ENCODE data around the gene TEX10.
"Not testable (repeated sequence)": the region's sequence is repeated elsewhere in the genome, so short reads cannot be mapped to it uniquely, and the experiment has no call there.

The TEX10 gene

DNA sequence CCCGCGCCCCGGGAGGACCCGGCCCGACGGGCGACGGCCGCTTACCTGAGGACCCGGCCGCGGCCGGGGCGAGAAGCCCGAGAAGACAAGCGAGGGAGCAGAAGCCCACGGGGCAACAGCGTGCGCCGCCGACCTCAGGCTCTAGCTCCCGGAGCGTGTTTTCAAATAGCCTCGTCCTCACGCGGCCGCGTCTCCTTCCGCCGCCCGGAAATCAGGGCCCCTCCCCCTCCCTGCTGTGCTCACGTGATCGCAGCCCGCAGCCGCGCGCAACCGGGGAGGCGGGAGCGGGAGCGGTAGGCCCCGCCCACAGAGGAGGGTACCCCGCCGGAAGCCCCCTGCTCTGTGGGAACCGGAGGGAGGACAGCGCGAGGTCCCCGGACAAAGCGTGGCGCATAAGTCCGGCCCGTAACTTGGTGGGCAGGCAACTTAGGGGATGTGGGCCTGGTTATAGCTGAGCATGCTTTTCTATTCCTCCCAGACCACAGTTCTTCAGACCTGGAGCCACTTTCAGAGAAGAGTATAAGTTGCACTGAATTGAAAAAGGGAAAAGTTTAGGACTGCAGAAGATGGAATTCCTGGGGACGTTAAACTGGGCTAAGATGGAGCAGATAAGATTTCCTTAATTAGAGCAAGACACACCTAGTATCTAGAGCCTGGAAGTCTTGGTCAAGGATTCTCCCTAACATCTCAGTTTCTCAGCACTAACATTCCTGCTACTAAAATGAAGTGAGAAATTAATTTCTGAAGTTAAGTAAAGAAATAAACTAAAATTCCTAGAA is at the start of gene TEX10:
TEX10 (minus strand) TSS at position 216 of the 779 bp plus-strand sequence. CDS start 3,579 bp downstream, outside the sequence.
- in situ Hi-C loops (cut with HindIII; ENCODE audit: low sequenced_read_pairs), result no loop called here
- peak; percentile 45 for DNase-seq (ENCODE audit: low read depth)
- TF ChIP-seq, protein P1, sequence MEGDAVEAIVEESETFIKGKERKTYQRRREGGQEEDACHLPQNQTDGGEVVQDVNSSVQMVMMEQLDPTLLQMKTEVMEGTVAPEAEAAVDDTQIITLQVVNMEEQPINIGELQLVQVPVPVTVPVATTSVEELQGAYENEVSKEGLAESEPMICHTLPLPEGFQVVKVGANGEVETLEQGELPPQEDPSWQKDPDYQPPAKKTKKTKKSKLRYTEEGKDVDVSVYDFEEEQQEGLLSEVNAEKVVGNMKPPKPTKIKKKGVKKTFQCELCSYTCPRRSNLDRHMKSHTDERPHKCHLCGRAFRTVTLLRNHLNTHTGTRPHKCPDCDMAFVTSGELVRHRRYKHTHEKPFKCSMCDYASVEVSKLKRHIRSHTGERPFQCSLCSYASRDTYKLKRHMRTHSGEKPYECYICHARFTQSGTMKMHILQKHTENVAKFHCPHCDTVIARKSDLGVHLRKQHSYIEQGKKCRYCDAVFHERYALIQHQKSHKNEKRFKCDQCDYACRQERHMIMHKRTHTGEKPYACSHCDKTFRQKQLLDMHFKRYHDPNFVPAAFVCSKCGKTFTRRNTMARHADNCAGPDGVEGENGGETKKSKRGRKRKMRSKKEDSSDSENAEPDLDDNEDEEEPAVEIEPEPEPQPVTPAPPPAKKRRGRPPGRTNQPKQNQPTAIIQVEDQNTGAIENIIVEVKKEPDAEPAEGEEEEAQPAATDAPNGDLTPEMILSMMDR (IDR thresholded peaks at IDR 0.05; ENCODE audit: low read depth, low read length, missing control alignments), result no peak
- H3K4me3 ChIP-seq (ENCODE audit: low read depth, low read length), result peak within 1 kb of the TSS; percentile 84

DNA sequence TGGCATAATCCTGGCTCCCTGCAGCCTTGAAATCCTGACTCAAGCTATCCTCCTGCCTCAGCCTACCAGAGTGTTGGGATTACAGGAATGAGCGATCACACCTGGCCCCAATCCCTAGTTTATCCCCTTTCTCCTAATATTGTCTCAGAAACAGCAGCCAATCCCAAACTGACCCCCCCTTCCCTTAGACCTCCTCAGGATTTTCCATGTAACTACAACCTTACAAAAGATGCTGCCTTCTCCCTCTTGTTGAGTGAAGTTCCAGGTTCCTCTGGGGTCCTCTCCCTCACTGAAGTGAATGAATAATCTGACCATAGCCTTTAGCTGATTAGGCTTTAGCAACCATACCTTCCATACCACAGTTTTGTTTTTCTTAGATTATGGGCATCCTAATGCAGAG is 48.3 kb upstream of the TEX10 start:
- no peak for DNase-seq (ENCODE audit: low read depth)
- H3K4me3 ChIP-seq (ENCODE audit: low read depth, low read length), result no peak overlapping the region
- in situ Hi-C loops (cut with HindIII; ENCODE audit: low sequenced_read_pairs), result no loop called here
- TF ChIP-seq, protein P1 (IDR thresholded peaks at IDR 0.05; ENCODE audit: low read depth, low read length, missing control alignments), result no peak

DNA sequence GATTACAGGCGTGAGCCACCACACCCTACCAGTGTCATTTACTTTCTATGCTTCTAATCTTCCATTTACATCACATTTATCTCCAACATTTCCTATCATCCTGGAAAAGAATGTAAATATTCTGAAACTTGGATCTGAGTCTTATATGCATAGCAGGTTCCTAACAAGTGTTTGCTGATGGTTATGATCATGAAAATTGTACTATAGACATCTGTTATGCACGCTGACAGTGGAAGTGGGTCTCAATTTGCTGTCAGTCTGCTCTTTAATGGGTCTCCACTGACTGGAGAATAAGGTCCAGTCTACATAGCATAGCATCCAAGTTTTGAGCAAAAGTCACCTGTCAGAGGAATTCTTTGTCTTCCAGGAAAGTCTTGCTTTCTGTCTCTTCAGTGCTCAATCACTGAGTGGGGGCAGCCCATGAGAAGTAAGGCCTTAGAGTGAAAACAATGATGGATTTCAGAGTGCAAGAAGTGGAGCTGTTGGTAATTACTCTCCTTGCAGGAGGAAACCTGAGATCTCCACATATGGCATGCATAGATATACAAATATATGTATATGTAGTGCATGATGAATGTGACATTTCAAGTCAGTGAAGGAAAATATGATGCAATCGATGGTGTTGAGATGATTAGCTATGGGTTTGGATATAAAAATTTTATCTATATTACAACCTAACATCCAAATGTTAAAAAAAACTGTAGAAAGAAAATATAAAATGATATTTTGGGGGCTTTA is 45.0 kb upstream of the TEX10 start:
- DNase-seq (ENCODE audit: low read depth), result no peak
- no peak overlapping the region for H3K4me3 ChIP-seq (ENCODE audit: low read depth, low read length)
- in situ Hi-C loops (cut with HindIII; ENCODE audit: low sequenced_read_pairs), result no loop called here
- TF ChIP-seq, protein P1 (IDR thresholded peaks at IDR 0.05; ENCODE audit: low read depth, low read length, missing control alignments), result no peak

DNA sequence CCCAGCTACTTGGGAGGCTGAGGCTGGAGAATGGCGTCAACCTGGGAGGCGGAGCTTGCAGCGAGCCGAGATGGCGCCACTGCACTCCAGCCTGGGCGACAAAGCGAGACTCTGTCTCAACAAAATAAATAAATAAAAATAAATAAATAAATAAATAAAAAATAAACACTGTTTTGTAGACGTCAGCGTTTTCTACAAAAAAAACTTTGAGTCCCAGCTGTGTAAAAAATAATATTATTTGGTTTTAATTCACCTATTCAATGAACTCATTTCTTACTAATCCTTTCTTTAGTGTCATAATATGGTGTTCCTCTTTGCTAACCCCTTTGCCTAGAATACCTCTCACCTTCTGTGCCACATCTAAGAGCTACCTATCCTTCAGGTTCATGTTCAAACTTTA is 44.0 kb upstream of the TEX10 start:
- no peak for DNase-seq (ENCODE audit: low read depth)
- TF ChIP-seq, protein P1 (IDR thresholded peaks at IDR 0.05; ENCODE audit: low read depth, low read length, missing control alignments), result no peak
- in situ Hi-C loops (cut with HindIII; ENCODE audit: low sequenced_read_pairs), result no loop called here
- H3K4me3 ChIP-seq (ENCODE audit: low read depth, low read length), result no peak overlapping the region

DNA sequence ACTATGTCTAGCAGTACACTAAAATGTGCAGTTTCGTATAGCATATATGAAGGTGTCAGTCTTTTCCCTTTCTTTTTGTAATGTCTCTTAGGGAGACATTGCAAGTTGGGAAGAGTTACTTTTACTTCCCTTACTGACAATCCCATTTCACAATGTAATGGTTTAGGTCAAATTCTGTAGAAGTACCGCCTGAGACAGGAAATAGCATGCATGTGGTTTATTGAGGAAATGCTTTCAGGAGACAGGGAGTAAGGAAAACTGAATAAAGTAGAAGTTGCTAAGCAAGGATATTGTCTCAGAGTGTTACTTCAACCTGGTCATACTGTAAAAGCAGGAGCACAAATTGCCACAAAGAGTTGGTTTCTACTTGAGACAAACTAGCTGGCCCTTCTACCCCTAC is 42.1 kb upstream of the TEX10 start:
- TF ChIP-seq, protein P1 (IDR thresholded peaks at IDR 0.05; ENCODE audit: low read depth, low read length, missing control alignments), result no peak
- in situ Hi-C loops (cut with HindIII; ENCODE audit: low sequenced_read_pairs), result no loop called here
- DNase-seq (ENCODE audit: low read depth), result no peak
- no peak overlapping the region for H3K4me3 ChIP-seq (ENCODE audit: low read depth, low read length)

DNA sequence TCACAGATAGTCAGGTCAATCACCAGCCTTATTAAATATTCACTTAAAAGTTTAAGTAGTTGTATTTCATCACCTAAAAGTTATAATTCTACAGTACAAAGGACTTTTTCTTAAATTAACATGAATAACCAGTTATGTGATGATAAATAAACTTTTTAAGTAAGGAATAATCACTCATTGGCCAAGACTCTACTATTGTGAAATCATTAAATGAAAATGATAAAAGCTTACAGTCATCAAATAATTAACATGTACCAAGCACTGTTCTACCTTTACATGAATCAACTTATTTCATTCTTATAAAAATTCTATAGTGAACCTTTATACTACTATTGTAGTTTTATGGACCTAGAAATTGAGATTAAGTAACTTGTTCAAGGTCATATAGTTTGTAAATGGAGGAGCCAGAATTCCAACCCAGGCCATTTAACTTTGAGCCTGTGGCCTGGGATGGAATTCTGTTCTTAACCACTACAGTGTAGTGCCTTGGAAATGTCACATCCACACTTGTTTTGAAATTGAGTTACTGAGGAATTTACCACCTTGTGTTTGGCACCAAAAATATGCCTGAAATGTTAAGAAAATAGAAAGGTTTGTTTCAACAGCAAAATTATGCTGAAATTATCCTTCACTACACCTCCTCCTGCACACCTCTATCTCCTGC is 41.4 kb upstream of the TEX10 start:
- no peak overlapping the region for H3K4me3 ChIP-seq (ENCODE audit: low read depth, low read length)
- TF ChIP-seq, protein P1 (IDR thresholded peaks at IDR 0.05; ENCODE audit: low read depth, low read length, missing control alignments), result no peak
- no peak for DNase-seq (ENCODE audit: low read depth)
- in situ Hi-C loops (cut with HindIII; ENCODE audit: low sequenced_read_pairs), result no loop called here

DNA sequence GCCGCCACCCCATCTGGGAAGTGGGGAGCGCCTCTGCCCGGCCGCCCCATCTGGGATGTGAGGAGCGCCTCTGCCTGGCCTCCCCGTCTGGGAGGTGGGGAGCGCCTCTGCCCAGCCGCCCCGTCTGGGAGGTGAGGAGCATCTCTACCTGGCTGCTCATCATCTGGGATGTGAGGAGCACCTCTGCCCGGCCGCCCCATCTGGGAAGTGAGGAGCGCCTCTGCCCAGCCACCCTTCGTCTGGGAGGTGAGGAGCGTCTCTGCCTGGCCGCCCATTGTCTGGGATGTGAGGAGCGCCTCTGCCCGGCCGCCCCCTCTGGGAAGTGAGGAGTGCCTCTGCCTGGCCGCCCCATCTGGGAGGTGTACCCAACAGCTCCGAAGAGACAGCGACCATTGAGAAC is 40.2 kb upstream of the TEX10 start:
- DNase-seq (ENCODE audit: low read depth); H3K4me3 ChIP-seq (ENCODE audit: low read depth, low read length); in situ Hi-C loops (cut with HindIII; ENCODE audit: low sequenced_read_pairs): not testable (repeated sequence)
